ENCODE measurements around the gene TERF2IP. TPM values are rescaled to one million over a fixed set of nuclear protein-coding genes. Genes with fewer than 3 reads are reported as not detected.
A peak's percentile ranks its signal among the peaks of the same experiment; 100 is the strongest.

The TERF2IP gene
- total RNA-seq, 1 donor from 2014 or later = 34.9 TPM

GRCh38 chr16:75644240-75645012, 3.1 kb upstream of the TERF2IP start:
- H3K27me3 Mint-ChIP-seq (ENCODE audit: insufficient read depth, low read depth) = peaks cover 5% of the 10 kb centered on the region
- TF ChIP-seq CTCF (IDR thresholded peaks at IDR 0.05) = no peak
- no peak for TF ChIP-seq EZH2 (IDR thresholded peaks at IDR 0.05)
- TF ChIP-seq EZH2phosphoT487 (IDR thresholded peaks at IDR 0.05) = no peak
- peaks cover 67% of the 10 kb centered on the region for H3K79me2 ChIP-seq (ENCODE audit: low read depth)
- no peak overlapping the region for H2AFZ ChIP-seq (replicated peaks)
- H3K4me2 ChIP-seq = no peak overlapping the region
- no peaks in the 10 kb centered on the region for H3K9me3 ChIP-seq (ENCODE audit: low read depth)
- peak overlapping the region; percentile 27 for H3K4me3 Mint-ChIP-seq
- no peaks in the 10 kb centered on the region for H3K9me3 Mint-ChIP-seq
- H3K4me1 Mint-ChIP-seq = peaks cover 19% of the 10 kb centered on the region
- peaks cover 21% of the 10 kb centered on the region for H3K36me3 Mint-ChIP-seq
- H3K36me3 ChIP-seq = peaks cover 5% of the 10 kb centered on the region
- peaks cover 3% of the 10 kb centered on the region for H3K4me1 ChIP-seq
- H3K27ac Mint-ChIP-seq = no peak overlapping the region
- no peak overlapping the region for H3K9ac ChIP-seq
- no peak for DNase-seq (ENCODE audit: low spot score)
- H3K4me3 ChIP-seq = no peak overlapping the region
- H4K20me1 ChIP-seq (ENCODE audit: low read depth) = no peaks in the 10 kb centered on the region
- peaks cover 13% of the 10 kb centered on the region for H3F3A ChIP-seq (ENCODE audit: low read depth)
- H3K27ac ChIP-seq = no peak overlapping the region
- H3K27me3 ChIP-seq = no peaks in the 10 kb centered on the region

- Histone ChIP-seq H3K4me1 (peaks cover 15% of the 10 kb centered on the region), H3K4me2 (peak overlapping the region; percentile 96), H3K79me2 (ENCODE audit: low read depth) (peaks cover 94% of the 10 kb centered on the region), H4K20me1 (ENCODE audit: low read depth) (peaks cover 23% of the 10 kb centered on the region), H3K27ac (no peak overlapping the region), H2AFZ (replicated peaks) (peak overlapping the region; percentile 69), H3K4me3 (peak overlapping the region; percentile 95), H3K36me3 (no peaks in the 10 kb centered on the region), H3K9ac (peak overlapping the region; percentile 79), H3F3A (ENCODE audit: low read depth) (peaks cover 13% of the 10 kb centered on the region), H3K27me3 (no peaks in the 10 kb centered on the region), H3K9me3 (ENCODE audit: low read depth) (no peaks in the 10 kb centered on the region)
- Mint-ChIP-seq H3K4me1 (peaks cover 36% of the 10 kb centered on the region), H3K9me3 (no peaks in the 10 kb centered on the region), H3K27me3 (ENCODE audit: insufficient read depth, low read depth) (peaks cover 5% of the 10 kb centered on the region), H3K36me3 (peaks cover 24% of the 10 kb centered on the region), H3K4me3 (peak overlapping the region; percentile 99), H3K27ac (peak overlapping the region; percentile 34)
- no peak for DNase-seq (ENCODE audit: low spot score)
- no peak for TF ChIP-seq EZH2 (IDR thresholded peaks at IDR 0.05)
- TF ChIP-seq EZH2phosphoT487 (IDR thresholded peaks at IDR 0.05) = no peak
- TF ChIP-seq CTCF (IDR thresholded peaks at IDR 0.05) = no peak
These were observed 471 bp upstream of the TERF2IP start for GRCh38 chr16:75647112-75647491.

GRCh38 chr16:75648265-75649076, 898 bp downstream of the TERF2IP start:
- Histone ChIP-seq H3K4me1 (peaks cover 15% of the 10 kb centered on the region), H4K20me1 (ENCODE audit: low read depth) (peaks cover 32% of the 10 kb centered on the region), H3K27ac (peak overlapping the region; percentile 87), H2AFZ (replicated peaks) (peak overlapping the region; percentile 99), H3K9me3 (ENCODE audit: low read depth) (no peaks in the 10 kb centered on the region), H3F3A (ENCODE audit: low read depth) (peaks cover 13% of the 10 kb centered on the region), H3K4me2 (peak overlapping the region; percentile 96), H3K9ac (peak overlapping the region; percentile 87), H3K27me3 (no peaks in the 10 kb centered on the region), H3K79me2 (ENCODE audit: low read depth) (peaks cover 95% of the 10 kb centered on the region), H3K4me3 (peak overlapping the region; percentile 95), H3K36me3 (no peaks in the 10 kb centered on the region)
- Mint-ChIP-seq H3K4me1 (peaks cover 36% of the 10 kb centered on the region), H3K9me3 (no peaks in the 10 kb centered on the region), H3K27ac (peak overlapping the region; percentile 92), H3K36me3 (peaks cover 23% of the 10 kb centered on the region), H3K27me3 (ENCODE audit: insufficient read depth, low read depth) (peaks cover 5% of the 10 kb centered on the region), H3K4me3 (peak overlapping the region; percentile 96)
- TF ChIP-seq EZH2 (IDR thresholded peaks at IDR 0.05) (no peak), CTCF (IDR thresholded peaks at IDR 0.05) (no peak), EZH2phosphoT487 (IDR thresholded peaks at IDR 0.05) (no peak)
- peak; percentile 88 for DNase-seq (ENCODE audit: low spot score)

Measured in neural progenitor cell (in vitro differentiated cells).